AG04450 (cell line): Measurements from ENCODE around the gene CRHR2. TPM values are rescaled to one million over a fixed set of nuclear protein-coding genes. Genes with fewer than 3 reads are reported as not detected.

Experiments used
- CTCF ChIA-PET: fragments of 300-600, 350-600 bp; formaldehyde crosslinking; extraction: SDS; loops from one replicate; lab custom pipeline; 2022; ENCODE audit warnings: antibody characterized with exemption, inconsistent platforms; lab: Charles Lee
- POLR2A ChIA-PET: fragments of 350-600 bp; formaldehyde crosslinking; extraction: SDS; loops from one replicate; lab custom pipeline; 2021; ENCODE audit warnings: antibody characterized with exemption, inconsistent platforms; lab: Yijun Ruan, JAX
- DNase-seq: peaks from one replicate; pipeline ENCODE4 v3.0.0-alpha.2; 2011; ENCODE audit warnings: low read depth, low spot score
- H3K27ac ChIP-seq: one replicate; pipeline ENCODE4 v1.5.1; 2012; ENCODE audit warnings: low read depth, low read length, control low read depth
- H3K27me3 ChIP-seq: one replicate; pipeline ENCODE4 v1.6.0; 2012; ENCODE audit warnings: low read length; ENCODE audit not compliant: control insufficient read depth, insufficient read depth
- H3K4me3 ChIP-seq: 2 replicates; pipeline ENCODE4 v1.5.1; 2011; ENCODE audit warnings: mild to moderate bottlenecking, low read depth, low read length, control low read depth
- H3K9me3 ChIP-seq: 2 replicates; pipeline ENCODE4 v1.5.1; 2012; ENCODE audit warnings: low read length; ENCODE audit not compliant: control insufficient read depth, insufficient read depth
- CTCF ChIP-seq: IDR thresholded peaks from 2 replicates; pipeline ENCODE4 v1.5.1; 2011; ENCODE audit warnings: low read depth, low read length, control low read depth, inconsistent platforms
- polyA plus RNA-seq: library from polyadenylated mRNA; depleted of rRNA; stranded (reverse); fragments of >200 nt; gene quantifications from 2 replicates; pipeline ENCODE4 v1.2.3, GENCODE V29; 2011

CRHR2 gene
- polyA plus RNA-seq, 1 experiment: not detected

GRCh38 chr7:30616318-30616717 is 65.9 kb downstream of the CRHR2 start:
- DNase-seq: no peak
- Histone ChIP-seq H3K27me3 (no peaks in the 10 kb centered on the region), H3K4me3 (no peak overlapping the region), H3K9me3 (no peaks in the 10 kb centered on the region), H3K27ac (no peak overlapping the region)
- CTCF ChIA-PET: interaction anchor here (0.5 kb wide), 1 partner anchor 10 kb away, joined by 4 read pairs; no protein-coding TSS in a partner anchor
- no peak for TF ChIP-seq CTCF
- POLR2A ChIA-PET: no interaction called here

- Histone ChIP-seq H3K27me3 (no peaks in the 10 kb centered on the region), H3K27ac (peak overlapping the region; percentile 69), H3K4me3 (no peak overlapping the region), H3K9me3 (no peaks in the 10 kb centered on the region)
- POLR2A ChIA-PET: no interaction called here
- no peak for DNase-seq
- CTCF ChIA-PET: interaction anchor here (1.0 kb wide), 1 partner anchor 50 kb away, joined by 4 read pairs; no protein-coding TSS in a partner anchor
- no peak for TF ChIP-seq CTCF
Measured at GRCh38 chr7:30613366-30614325, 68.6 kb downstream of the CRHR2 start.

- H3K27ac ChIP-seq: peak overlapping the region; percentile 53
- no peak overlapping the region for H3K4me3 ChIP-seq
- ChIA-PET CTCF (interaction anchor here (1.0 kb wide), 1 partner anchor 49 kb away, joined by 4 read pairs; no protein-coding TSS in a partner anchor), POLR2A (interaction anchor here (0.6 kb wide), 1 partner anchor 101 kb away, joined by 3 read pairs; no protein-coding TSS in a partner anchor)
- H3K9me3 ChIP-seq: no peaks in the 10 kb centered on the region
- no peak for TF ChIP-seq CTCF
- peak; percentile 18 for DNase-seq
- H3K27me3 ChIP-seq: no peaks in the 10 kb centered on the region
Measured at GRCh38 chr7:30612658-30613265, 69.5 kb downstream of the CRHR2 start.

GRCh38 chr7:30605832-30606231 is 76.4 kb downstream of the CRHR2 start:
- no peak for DNase-seq
- POLR2A ChIA-PET: interaction anchor here (0.8 kb wide), 1 partner anchor 12 kb away, joined by 6 read pairs; no protein-coding TSS in a partner anchor
- H3K27ac ChIP-seq: no peak overlapping the region
- no peak overlapping the region for H3K4me3 ChIP-seq
- no peak for TF ChIP-seq CTCF
- H3K9me3 ChIP-seq: no peaks in the 10 kb centered on the region
- no peaks in the 10 kb centered on the region for H3K27me3 ChIP-seq
- CTCF ChIA-PET: interaction anchor here (0.6 to 0.7 kb wide), 3 partner anchors 10 to 136 kb away, joined by 3 to 4 read pairs (median 4); no protein-coding TSS in a partner anchor
